ENCODE results near the gene UBIAD1. TPM values are rescaled to one million over a fixed set of nuclear protein-coding genes. Genes with fewer than 3 reads are reported as not detected.
A peak's percentile ranks its signal among the peaks of the same experiment; 100 is the strongest.

UBIAD1 gene
- total and polyA plus RNA-seq, 10 of the 15 experiments (the other 5 are each of a cell fraction or from before 2014, with no cell fraction given), result 4.5 to 23.8 (median 16.0) TPM

DNA sequence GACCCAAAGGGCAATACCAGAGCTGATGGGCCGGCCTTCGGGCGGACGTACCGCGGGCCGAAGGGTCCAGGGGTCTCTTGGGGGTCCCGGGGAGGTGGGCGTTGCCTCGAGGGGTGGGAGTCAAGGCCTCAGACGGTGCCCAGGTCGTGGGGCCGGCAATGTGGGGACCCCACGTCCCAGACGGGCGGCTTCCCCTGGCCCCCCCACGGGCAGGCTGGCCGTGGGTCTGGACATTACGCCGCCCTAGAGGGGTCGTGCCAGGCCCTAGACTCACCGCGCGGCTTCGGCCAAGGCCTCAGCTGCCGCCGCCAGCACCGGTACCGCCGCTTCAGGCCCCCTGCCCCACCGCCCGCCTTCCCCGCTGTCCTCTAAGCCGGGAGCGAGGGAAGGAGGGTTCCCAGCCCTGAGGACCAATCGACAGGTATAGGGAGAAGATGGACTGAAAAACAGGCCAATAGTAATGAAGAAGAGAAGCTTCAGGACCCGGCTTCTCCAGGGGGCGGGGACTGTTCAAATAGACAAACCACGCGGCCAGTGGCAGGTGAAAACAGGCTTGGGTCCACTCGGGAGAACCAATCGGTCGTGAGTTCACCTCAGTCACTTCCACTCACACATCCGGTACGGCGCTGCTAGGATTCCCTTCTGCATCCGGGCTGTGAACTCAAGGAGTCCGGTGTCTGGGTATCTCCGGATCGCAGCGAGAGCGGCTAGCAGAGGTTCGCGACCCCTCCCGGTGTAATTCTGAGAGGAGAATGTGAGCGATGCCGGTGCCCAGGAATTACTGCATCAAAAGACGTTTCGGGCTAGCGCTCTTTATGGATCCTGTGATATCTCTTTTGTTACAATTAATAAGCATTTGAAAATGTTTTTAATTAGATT lies 10.6 kb upstream of the UBIAD1 start, which contains the start of gene MTOR (continued):
- peak; percentile 82 for TF ChIP-seq RELA (IDR thresholded peaks at IDR 0.05; ENCODE audit: borderline replicate concordance, partially characterized antibody)
- TF ChIP-seq KDM1A (IDR thresholded peaks at IDR 0.05; ENCODE audit: borderline replicate concordance), result no peak
- no peak for TF ChIP-seq RBBP5 (conservative IDR thresholded peaks at IDR 0.05)
- peak; percentile 94 for TF ChIP-seq STAT1 (conservative IDR thresholded peaks at IDR 0.05)
- no peak for TF ChIP-seq ZZZ3 (IDR thresholded peaks at IDR 0.05; ENCODE audit: control insufficient read depth, insufficient read length, low read depth)
- TF ChIP-seq HDAC6 (IDR thresholded peaks at IDR 0.05; ENCODE audit: unreplicated experiment), result no peak
- peak; percentile 87 for TF ChIP-seq CBX5 (IDR thresholded peaks at IDR 0.05; ENCODE audit: low read depth)
- peak; percentile 96 for TF ChIP-seq DPF2 (IDR thresholded peaks at IDR 0.05)
- peak; percentile 29 for TF ChIP-seq SMAD1 (IDR thresholded peaks at IDR 0.05; ENCODE audit: low read depth, partially characterized antibody)
- TF ChIP-seq, protein P1, sequence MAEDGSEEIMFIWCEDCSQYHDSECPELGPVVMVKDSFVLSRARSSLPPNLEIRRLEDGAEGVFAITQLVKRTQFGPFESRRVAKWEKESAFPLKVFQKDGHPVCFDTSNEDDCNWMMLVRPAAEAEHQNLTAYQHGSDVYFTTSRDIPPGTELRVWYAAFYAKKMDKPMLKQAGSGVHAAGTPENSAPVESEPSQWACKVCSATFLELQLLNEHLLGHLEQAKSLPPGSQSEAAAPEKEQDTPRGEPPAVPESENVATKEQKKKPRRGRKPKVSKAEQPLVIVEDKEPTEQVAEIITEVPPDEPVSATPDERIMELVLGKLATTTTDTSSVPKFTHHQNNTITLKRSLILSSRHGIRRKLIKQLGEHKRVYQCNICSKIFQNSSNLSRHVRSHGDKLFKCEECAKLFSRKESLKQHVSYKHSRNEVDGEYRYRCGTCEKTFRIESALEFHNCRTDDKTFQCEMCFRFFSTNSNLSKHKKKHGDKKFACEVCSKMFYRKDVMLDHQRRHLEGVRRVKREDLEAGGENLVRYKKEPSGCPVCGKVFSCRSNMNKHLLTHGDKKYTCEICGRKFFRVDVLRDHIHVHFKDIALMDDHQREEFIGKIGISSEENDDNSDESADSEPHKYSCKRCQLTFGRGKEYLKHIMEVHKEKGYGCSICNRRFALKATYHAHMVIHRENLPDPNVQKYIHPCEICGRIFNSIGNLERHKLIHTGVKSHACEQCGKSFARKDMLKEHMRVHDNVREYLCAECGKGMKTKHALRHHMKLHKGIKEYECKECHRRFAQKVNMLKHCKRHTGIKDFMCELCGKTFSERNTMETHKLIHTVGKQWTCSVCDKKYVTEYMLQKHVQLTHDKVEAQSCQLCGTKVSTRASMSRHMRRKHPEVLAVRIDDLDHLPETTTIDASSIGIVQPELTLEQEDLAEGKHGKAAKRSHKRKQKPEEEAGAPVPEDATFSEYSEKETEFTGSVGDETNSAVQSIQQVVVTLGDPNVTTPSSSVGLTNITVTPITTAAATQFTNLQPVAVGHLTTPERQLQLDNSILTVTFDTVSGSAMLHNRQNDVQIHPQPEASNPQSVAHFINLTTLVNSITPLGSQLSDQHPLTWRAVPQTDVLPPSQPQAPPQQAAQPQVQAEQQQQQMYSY (CRISPR knock-in tag; IDR thresholded peaks at IDR 0.05), result no peak
- TF ChIP-seq, protein P2, sequence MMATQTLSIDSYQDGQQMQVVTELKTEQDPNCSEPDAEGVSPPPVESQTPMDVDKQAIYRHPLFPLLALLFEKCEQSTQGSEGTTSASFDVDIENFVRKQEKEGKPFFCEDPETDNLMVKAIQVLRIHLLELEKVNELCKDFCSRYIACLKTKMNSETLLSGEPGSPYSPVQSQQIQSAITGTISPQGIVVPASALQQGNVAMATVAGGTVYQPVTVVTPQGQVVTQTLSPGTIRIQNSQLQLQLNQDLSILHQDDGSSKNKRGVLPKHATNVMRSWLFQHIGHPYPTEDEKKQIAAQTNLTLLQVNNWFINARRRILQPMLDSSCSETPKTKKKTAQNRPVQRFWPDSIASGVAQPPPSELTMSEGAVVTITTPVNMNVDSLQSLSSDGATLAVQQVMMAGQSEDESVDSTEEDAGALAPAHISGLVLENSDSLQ (IDR thresholded peaks at IDR 0.05), result peak; percentile 99
- TF ChIP-seq MEF2B (IDR thresholded peaks at IDR 0.05; ENCODE audit: partially characterized antibody, poor library complexity, severe bottlenecking), result no peak
- TF ChIP-seq ZBED1 (IDR thresholded peaks at IDR 0.05; ENCODE audit: borderline replicate concordance), result no peak
- no peak for TF ChIP-seq TCF3 (IDR thresholded peaks at IDR 0.05; ENCODE audit: borderline replicate concordance, insufficient read depth, low read depth, low read length)
- peak; percentile 26; the same call in 1 of the 2 replicates for TF ChIP-seq RAD51 (IDR thresholded peaks at IDR 0.05)
- TF ChIP-seq, protein P3, sequence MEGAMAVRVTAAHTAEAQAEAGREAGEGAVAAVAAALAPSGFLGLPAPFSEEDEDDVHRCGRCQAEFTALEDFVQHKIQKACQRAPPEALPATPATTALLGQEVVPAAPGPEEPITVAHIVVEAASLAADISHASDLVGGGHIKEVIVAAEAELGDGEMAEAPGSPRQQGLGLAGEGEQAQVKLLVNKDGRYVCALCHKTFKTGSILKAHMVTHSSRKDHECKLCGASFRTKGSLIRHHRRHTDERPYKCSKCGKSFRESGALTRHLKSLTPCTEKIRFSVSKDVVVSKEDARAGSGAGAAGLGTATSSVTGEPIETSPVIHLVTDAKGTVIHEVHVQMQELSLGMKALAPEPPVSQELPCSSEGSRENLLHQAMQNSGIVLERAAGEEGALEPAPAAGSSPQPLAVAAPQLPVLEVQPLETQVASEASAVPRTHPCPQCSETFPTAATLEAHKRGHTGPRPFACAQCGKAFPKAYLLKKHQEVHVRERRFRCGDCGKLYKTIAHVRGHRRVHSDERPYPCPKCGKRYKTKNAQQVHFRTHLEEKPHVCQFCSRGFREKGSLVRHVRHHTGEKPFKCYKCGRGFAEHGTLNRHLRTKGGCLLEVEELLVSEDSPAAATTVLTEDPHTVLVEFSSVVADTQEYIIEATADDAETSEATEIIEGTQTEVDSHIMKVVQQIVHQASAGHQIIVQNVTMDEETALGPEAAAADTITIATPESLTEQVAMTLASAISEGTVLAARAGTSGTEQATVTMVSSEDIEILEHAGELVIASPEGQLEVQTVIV (IDR thresholded peaks at IDR 0.05; ENCODE audit: borderline replicate concordance, partially characterized antibody), result peak; percentile 62
- TF ChIP-seq RFX5 (IDR thresholded peaks at IDR 0.05; ENCODE audit: low read depth, low read length), result no peak
- no peak for TF ChIP-seq ZNF384 (IDR thresholded peaks at IDR 0.05; ENCODE audit: borderline replicate concordance, low read depth, low read length)
- no peak; the same call in 1 of the 2 replicates for TF ChIP-seq ESRRA (IDR thresholded peaks at IDR 0.05; ENCODE audit: low read length)
- no peak for TF ChIP-seq SPI1 (IDR thresholded peaks at IDR 0.05; ENCODE audit: borderline replicate concordance, insufficient read depth, low read depth, low read length)
- peak; percentile 69; the same call in 1 of the 2 replicates for TF ChIP-seq SREBF2 (IDR thresholded peaks at IDR 0.05; ENCODE audit: low read length)
- peak; percentile 88 for TF ChIP-seq CREB1 (IDR thresholded peaks at IDR 0.05; ENCODE audit: low read depth)
- TF ChIP-seq MTA2 (IDR thresholded peaks at IDR 0.05; ENCODE audit: low read depth), result 0 out of 2 replicates have a peak, but pooled peaks have one; percentile 14
- no peak for TF ChIP-seq BRCA1 (IDR thresholded peaks at IDR 0.05; ENCODE audit: low read depth, low read length)

All from GM12878 (cell line).